ENCODE data around the gene LIPE.
"Not testable (repeated sequence)": the region's sequence is repeated elsewhere in the genome, so short reads cannot be mapped to it uniquely, and the experiment has no call there.

The LIPE gene

GRCh38 chr19:42455621-42456081 is 28.5 kb upstream of the LIPE start:
- Mint-ChIP-seq H3K9me3 (no peaks in the 10 kb centered on the region), H3K36me3 (no peaks in the 10 kb centered on the region), H3K27ac (no peak overlapping the region), H3K4me3 (no peak overlapping the region), H3K27me3 (no peaks in the 10 kb centered on the region), H3K4me1 (peaks cover 20% of the 10 kb centered on the region)
- no peak for ATAC-seq

- Mint-ChIP-seq H3K27me3 (no peaks in the 10 kb centered on the region), H3K4me3 (no peak overlapping the region), H3K4me1 (peaks cover 20% of the 10 kb centered on the region), H3K9me3 (no peaks in the 10 kb centered on the region), H3K36me3 (no peaks in the 10 kb centered on the region), H3K27ac (no peak overlapping the region)
- no peak for ATAC-seq
Measured at GRCh38 chr19:42455086-42455485, 27.9 kb upstream of the LIPE start.

GRCh38 chr19:42452590-42452989 is 25.4 kb upstream of the LIPE start:
- Mint-ChIP-seq H3K27me3 (no peaks in the 10 kb centered on the region), H3K36me3 (no peaks in the 10 kb centered on the region), H3K9me3 (no peaks in the 10 kb centered on the region), H3K4me3 (no peak overlapping the region), H3K4me1 (peaks cover 20% of the 10 kb centered on the region), H3K27ac (no peak overlapping the region)
- no peak for ATAC-seq

GRCh38 chr19:42450314-42450934 is 23.2 kb upstream of the LIPE start:
- H3K9me3 Mint-ChIP-seq: no peaks in the 10 kb centered on the region
- ATAC-seq: peak; percentile 92
- H3K36me3 Mint-ChIP-seq: no peaks in the 10 kb centered on the region
- peaks cover 11% of the 10 kb centered on the region for H3K4me1 Mint-ChIP-seq
- no peaks in the 10 kb centered on the region for H3K27me3 Mint-ChIP-seq
- H3K4me3 Mint-ChIP-seq: no peak overlapping the region
- no peak overlapping the region for H3K27ac Mint-ChIP-seq

GRCh38 chr19:42448306-42448705 is 21.1 kb upstream of the LIPE start:
- not testable (repeated sequence) for H3K9me3 Mint-ChIP-seq, H3K4me3 Mint-ChIP-seq, H3K27ac Mint-ChIP-seq, H3K27me3 Mint-ChIP-seq, ATAC-seq, H3K36me3 Mint-ChIP-seq
- H3K4me1 Mint-ChIP-seq: peaks cover 11% of the 10 kb centered on the region

- H3K27ac Mint-ChIP-seq: no peak overlapping the region
Measured at GRCh38 chr19:42445948-42446347, 18.8 kb upstream of the LIPE start.

GRCh38 chr19:42443944-42444398 is 16.8 kb upstream of the LIPE start:
- Mint-ChIP-seq H3K27ac (no peak overlapping the region), H3K36me3 (no peaks in the 10 kb centered on the region)

More at GRCh38 chr19:42445948-42446347, 18.8 kb upstream of the LIPE start:
- no peak overlapping the region for H3K4me3 Mint-ChIP-seq
- H3K9me3 Mint-ChIP-seq: no peaks in the 10 kb centered on the region
- peaks cover 5% of the 10 kb centered on the region for H3K4me1 Mint-ChIP-seq
- no peak for ATAC-seq
- H3K27me3 Mint-ChIP-seq: no peaks in the 10 kb centered on the region
- H3K36me3 Mint-ChIP-seq: no peaks in the 10 kb centered on the region

GRCh38 chr19:42442833-42443232 is 15.6 kb upstream of the LIPE start, which contains the start of gene CXCL17:
Gene CXCL17, minus strand, starts transcription at chr19:42442946. Its CDS starts 114 bp downstream, at chr19:42442832.
- Mint-ChIP-seq H3K4me3 (no peak within 1 kb of the TSS), H3K27me3 (no peaks in the 10 kb centered on the region), H3K9me3 (no peaks in the 10 kb centered on the region), H3K4me1 (peaks cover 19% of the 10 kb centered on the region), H3K27ac (no peak within 1 kb of the TSS), H3K36me3 (no peaks in the 10 kb centered on the region)
- no peak for ATAC-seq

More at GRCh38 chr19:42443944-42444398, 16.8 kb upstream of the LIPE start:
- Mint-ChIP-seq H3K27me3 (no peaks in the 10 kb centered on the region), H3K9me3 (no peaks in the 10 kb centered on the region), H3K4me3 (no peak overlapping the region), H3K4me1 (peaks cover 12% of the 10 kb centered on the region)
- no peak for ATAC-seq

GRCh38 chr19:42441049-42441445 is 13.9 kb upstream of the LIPE start:
- H3K27ac Mint-ChIP-seq: no peak overlapping the region

GRCh38 chr19:42440357-42441048 is 13.3 kb upstream of the LIPE start:
- H3K4me1 Mint-ChIP-seq: peaks cover 19% of the 10 kb centered on the region
- H3K27me3 Mint-ChIP-seq: no peaks in the 10 kb centered on the region
- no peak overlapping the region for H3K4me3 Mint-ChIP-seq
- peak; percentile 70 for ATAC-seq
- H3K27ac Mint-ChIP-seq: no peak overlapping the region
- no peaks in the 10 kb centered on the region for H3K36me3 Mint-ChIP-seq
- H3K9me3 Mint-ChIP-seq: no peaks in the 10 kb centered on the region

More at GRCh38 chr19:42441049-42441445, 13.9 kb upstream of the LIPE start:
- H3K36me3 Mint-ChIP-seq: no peaks in the 10 kb centered on the region
- no peak overlapping the region for H3K4me3 Mint-ChIP-seq
- H3K4me1 Mint-ChIP-seq: peaks cover 19% of the 10 kb centered on the region
- no peaks in the 10 kb centered on the region for H3K27me3 Mint-ChIP-seq
- ATAC-seq: no peak
- no peaks in the 10 kb centered on the region for H3K9me3 Mint-ChIP-seq

GRCh38 chr19:42436006-42436405 is 8.8 kb upstream of the LIPE start:
- Mint-ChIP-seq H3K4me3 (no peak overlapping the region), H3K9me3 (no peaks in the 10 kb centered on the region), H3K27ac (no peak overlapping the region), H3K27me3 (no peaks in the 10 kb centered on the region), H3K36me3 (no peaks in the 10 kb centered on the region), H3K4me1 (peaks cover 15% of the 10 kb centered on the region)
- ATAC-seq: no peak

GRCh38 chr19:42435316-42435715 is 8.1 kb upstream of the LIPE start:
- no peaks in the 10 kb centered on the region for H3K9me3 Mint-ChIP-seq
- no peak overlapping the region for H3K27ac Mint-ChIP-seq
- H3K4me1 Mint-ChIP-seq: peaks cover 8% of the 10 kb centered on the region
- no peaks in the 10 kb centered on the region for H3K27me3 Mint-ChIP-seq
- H3K4me3 Mint-ChIP-seq: no peak overlapping the region
- H3K36me3 Mint-ChIP-seq: no peaks in the 10 kb centered on the region
- no peak for ATAC-seq

GRCh38 chr19:42433503-42434260 is 6.5 kb upstream of the LIPE start:
- Mint-ChIP-seq H3K36me3 (no peaks in the 10 kb centered on the region), H3K4me1 (peaks cover 6% of the 10 kb centered on the region), H3K4me3 (no peak overlapping the region), H3K27ac (peak overlapping the region; percentile 36), H3K27me3 (no peaks in the 10 kb centered on the region), H3K9me3 (no peaks in the 10 kb centered on the region)
- ATAC-seq: peak; percentile 76

GRCh38 chr19:42431486-42431885 is 4.3 kb upstream of the LIPE start:
- ATAC-seq: no peak
- H3K4me1 Mint-ChIP-seq: no peaks in the 10 kb centered on the region
- H3K27me3 Mint-ChIP-seq: no peaks in the 10 kb centered on the region
- H3K4me3 Mint-ChIP-seq: no peak overlapping the region
- H3K9me3 Mint-ChIP-seq: no peaks in the 10 kb centered on the region
- no peak overlapping the region for H3K27ac Mint-ChIP-seq
- no peaks in the 10 kb centered on the region for H3K36me3 Mint-ChIP-seq

- no peak overlapping the region for H3K27ac Mint-ChIP-seq
- no peak for ATAC-seq
- H3K4me1 Mint-ChIP-seq: peaks cover 11% of the 10 kb centered on the region
- H3K36me3 Mint-ChIP-seq: no peaks in the 10 kb centered on the region
- no peaks in the 10 kb centered on the region for H3K27me3 Mint-ChIP-seq
- no peak overlapping the region for H3K4me3 Mint-ChIP-seq
- no peaks in the 10 kb centered on the region for H3K9me3 Mint-ChIP-seq
Measured at GRCh38 chr19:42428676-42429075, 1.5 kb upstream of the LIPE start.

All from stimulated activated memory B cell treated with anti-CD40 and anti-IgM and Interleukin-4, amounts not matched to agents 10 μg/mL and 1 μg/mL and 100 μg/mL, for 72 hours (primary cell).